ENCODE data around the gene RNASE4.

RNASE4 gene

DNA sequence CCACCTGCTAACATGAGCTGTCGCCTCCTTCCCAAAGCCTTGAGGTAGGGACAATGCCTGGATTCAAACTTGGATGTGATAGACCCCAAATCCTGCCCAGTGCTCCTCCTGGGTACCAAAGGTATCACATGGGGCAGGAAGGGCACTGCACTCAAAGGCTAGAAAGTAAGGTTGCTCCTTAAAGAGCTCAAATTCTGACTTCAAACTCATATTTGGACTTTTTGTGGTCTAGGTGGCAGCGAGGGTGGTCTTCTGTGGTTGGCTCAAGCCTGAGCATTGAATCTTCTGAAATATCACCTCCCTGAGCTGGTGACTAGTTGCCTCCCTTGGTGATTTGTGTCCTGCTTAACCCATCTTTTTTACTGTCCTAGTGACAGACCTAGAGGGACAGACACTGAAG, 8.3 kb upstream of the RNASE4 start:
- DNase-seq = no peak

- DNase-seq = peak; percentile 46
Measured at GRCh38 chr14:20679907-20680306, 4.5 kb upstream of the RNASE4 start.

DNA sequence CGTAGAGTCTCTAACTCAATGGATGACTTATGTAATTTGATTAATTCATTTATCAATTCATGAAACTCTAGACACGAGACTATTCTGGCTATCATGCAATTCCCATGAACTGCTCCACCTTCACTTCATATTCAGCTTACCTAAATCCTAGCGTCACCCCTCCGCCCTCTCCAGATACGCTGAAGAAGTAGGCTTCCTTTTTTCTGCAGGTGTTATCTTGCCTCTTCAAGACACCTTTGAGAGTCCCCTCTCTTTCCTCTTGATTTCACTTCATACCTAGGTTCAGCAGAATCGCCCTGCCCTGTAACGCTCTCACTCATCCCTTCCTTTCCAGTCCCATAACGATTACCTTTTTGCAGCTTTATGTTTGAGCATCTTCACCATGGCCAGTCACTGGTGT, 4.0 kb upstream of the RNASE4 start:
- no peak for DNase-seq

GRCh38 chr14:20680843-20681347, 3.5 kb upstream of the RNASE4 start:
- DNase-seq = no peak

DNA sequence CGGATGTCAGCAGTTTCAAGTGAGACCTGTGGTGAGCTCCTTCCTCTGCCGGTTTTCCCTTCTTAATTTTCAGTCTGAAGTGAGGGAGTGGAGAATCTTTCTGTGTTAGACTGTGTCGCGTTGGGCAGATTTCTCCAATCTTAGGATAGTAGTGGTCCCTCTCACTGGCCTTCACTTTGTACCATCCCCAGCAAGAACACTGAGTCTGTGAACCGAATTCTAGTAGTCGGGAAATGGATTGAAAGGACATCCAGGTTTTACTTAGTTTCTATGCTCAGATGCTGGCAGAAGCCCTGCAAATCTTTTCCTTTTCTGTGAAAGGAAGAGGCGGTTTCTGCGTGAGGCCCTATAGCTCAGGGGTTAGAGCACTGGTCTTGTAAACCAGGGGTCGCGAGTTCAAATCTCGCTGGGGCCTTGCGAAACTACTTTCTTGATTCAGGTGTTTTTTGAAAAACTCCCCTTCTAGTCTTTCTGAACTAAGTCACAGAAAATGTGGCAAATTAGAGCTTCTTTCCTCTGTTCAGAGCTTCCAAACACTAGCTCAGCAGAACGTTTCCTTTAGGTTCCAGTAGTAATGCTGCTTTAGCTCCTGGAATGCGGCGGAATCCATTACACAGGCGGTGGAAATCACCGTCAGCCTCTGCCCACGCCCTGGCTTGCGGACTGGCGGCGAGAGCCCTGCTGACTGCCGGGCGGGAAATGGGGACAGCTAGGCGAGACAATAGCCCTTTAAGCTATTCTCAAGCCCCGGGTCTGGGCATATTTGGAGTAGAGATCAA, 2.8 kb upstream of the RNASE4 start:
- DNase-seq = peak; percentile 88

GRCh38 chr14:20682127-20682434, 2.3 kb upstream of the RNASE4 start:
- DNase-seq = no peak

- peak; percentile 88 for DNase-seq
Measured at GRCh38 chr14:20682435-20683124, 1.8 kb upstream of the RNASE4 start.

DNA sequence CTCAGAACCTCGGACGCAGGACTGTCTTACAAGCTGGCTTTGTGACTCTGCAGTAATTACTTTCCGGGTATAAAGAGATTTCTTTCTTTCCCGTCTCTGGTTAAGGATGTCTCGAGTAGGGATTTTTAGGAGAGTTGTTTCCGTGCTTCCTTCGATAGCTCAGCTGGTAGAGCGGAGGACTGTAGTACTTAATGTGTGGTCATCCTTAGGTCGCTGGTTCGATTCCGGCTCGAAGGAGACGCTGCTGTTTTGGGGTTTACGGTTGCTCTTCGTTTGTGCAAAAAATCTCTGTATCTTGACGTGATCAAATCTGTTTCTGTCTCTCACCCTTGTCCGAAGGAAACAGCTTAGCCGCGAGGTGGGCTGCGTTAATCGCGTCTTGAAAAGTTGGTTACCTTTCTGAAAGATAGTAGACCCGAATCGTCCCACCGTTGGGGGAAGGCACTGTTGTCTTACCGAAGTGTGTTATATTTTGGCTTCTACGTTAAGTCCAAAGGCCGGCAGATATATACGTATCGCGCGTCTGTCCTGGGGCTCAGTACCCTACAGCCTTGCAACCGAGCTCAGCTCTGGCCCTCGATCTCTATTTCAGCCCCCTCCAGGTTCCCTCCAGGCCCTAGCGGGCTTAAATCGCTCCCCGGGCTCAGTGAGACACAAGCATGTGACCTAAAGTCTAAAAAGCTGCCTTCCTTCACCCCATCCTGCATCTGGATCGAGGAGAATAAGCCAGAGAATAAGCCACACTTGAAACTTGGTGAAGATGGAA, 1.1 kb upstream of the RNASE4 start:
- peak; percentile 92 for DNase-seq

DNA sequence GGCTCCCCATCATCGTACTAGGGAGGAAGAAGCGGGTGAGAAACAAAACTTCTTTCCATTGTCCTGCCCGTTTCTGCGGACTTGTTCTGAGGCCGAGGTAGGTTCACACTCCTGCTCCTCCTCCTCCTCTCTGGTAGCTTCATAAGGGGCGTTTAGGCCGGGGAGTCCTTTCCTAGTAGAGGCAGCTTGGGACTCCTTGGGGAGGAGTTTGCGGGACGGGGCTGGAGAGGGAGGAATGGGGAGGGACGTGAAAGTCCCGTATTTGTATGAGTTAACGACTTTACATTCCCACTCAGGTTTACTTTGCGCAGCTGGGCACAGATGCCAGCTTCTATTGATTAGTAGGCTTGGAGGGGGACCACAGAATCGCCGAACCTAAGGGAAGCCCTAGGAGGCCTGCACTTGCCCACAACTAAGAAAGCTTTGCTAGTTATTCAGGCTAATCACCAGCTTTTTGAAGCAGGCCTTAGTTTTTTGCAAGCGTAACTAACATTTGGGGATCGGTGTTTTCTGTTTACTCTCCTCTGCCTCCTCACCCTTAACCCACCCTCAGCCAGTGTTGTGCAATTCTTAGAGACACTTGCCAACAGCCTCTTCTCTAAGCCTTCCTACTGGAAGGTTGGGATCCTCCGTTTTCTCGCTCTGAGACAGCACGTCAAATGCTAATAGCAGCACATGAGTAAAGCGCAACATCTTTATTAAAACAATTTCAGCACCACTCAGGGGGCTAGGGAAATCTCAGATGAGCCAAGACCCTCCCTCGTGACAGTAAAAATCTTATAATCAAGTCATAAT, 499 bp downstream of the RNASE4 start:
- no peak for DNase-seq

DNA sequence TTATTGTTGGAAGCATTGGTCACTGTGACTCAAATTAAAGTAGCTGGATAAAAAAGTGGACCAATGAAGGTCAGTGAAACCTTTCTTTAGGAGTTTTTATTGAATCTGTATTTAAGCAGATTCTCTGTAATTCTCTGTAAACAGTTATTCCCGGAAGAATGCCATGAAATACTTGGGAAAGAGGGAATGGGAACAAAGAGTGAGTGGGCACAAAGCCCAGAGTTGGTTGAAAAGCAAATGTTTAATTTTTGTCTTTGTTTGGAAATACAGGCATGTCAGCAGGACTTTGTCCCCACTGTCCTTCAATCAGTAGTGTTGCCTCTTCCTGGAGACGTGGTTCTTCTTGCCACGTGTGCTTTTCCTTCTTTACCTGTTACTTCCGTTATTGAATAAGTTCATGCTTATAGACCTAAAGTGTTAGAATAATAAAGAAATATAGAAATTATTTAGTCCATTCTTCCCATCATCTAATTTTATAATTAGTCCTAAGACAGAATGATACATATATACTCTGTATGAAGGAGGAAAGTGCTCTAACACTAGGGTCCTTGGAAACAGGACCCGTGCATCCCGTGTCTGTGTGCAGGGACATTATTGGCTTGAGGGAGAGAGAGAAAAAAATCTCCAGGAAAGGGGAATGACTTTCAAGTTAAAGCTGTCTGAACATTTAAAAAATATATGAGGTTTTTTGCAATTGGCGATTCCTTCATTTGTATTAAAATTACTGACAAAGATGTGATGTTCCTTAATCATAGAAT, 2.2 kb downstream of the RNASE4 start:
- DNase-seq = no peak

DNA sequence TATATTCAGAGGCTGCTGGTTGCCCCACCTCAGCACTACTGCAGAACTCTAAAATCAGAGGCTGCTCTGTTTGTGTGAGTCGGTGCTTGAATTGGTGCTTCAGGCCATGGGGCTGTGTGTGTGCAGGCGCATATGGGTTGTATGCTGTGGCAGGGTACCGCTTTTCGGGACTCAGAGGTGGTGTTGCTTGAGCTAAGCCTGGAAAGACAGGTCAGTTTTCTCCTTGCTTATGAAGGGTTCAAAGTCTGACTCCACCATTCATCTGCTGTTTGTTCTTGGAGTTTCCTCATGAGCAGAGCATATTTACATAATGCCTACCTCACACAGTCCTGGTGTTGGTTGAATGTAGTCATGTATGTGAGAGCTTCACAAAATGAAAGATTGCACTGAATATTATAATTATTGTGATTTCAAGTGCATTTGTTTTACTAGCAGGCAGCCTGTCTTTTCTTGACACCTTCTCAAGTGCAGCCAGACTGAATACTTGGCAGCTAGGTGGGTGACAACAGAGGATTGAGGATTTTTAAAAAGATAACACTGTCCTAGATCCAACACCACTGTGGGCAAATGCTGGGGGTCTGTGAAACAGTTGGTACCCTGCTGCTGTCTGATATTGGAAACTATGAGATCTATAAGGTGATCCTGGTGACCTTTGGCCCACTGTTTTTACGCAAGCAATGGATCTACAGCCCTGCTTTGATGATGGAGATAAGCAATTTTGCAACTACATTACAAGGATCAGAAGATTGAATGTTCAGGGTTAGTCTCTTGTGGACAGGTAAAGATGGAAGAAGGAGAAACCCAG, 3.2 kb downstream of the RNASE4 start:
- DNase-seq = no peak

- DNase-seq = no peak
Measured at GRCh38 chr14:20688167-20688839, 3.9 kb downstream of the RNASE4 start, which contains the start of gene ANG. TSS of gene ANG (plus strand) at chr14:20688764. CDS start at chr14:20693565, 4,801 bp downstream.

DNA sequence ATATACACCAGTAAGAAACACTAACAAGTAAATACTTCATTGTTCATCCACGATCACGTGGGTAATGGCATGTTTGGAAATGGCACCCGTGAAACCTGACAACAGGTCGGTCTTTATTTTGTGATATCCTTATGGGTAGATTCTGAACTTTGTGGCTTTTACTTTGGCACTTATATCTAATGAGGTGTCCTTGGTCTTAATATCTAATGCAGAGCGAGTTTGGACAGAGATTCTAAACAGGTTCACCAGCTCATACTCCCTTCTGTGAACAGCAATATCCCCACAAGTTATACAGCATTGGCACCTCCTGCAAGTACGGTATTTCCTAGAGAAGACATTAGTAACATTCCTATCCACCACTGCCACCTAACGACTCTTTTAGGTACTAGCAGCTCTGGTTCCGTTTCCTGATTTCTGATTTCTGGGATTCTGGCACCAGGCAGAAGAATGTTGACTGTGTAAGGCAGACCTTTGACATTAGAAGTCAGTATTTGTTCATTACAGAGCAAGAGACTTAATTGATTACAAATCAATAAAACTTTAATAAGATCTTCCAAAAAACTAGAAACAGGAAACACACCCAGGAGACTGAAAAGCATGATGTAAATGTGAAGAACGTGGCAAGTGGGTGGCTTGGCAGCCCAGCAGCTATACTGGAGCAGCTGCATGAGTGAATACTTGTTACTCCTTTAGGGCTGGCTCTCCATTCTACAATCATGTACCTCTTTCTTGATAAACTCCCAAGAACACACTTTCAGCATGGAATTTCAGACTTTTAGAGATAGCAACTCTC, 6.7 kb downstream of the RNASE4 start:
- DNase-seq = peak; percentile 92

GRCh38 chr14:20692116-20692751, 7.9 kb downstream of the RNASE4 start:
- no peak for DNase-seq

DNA sequence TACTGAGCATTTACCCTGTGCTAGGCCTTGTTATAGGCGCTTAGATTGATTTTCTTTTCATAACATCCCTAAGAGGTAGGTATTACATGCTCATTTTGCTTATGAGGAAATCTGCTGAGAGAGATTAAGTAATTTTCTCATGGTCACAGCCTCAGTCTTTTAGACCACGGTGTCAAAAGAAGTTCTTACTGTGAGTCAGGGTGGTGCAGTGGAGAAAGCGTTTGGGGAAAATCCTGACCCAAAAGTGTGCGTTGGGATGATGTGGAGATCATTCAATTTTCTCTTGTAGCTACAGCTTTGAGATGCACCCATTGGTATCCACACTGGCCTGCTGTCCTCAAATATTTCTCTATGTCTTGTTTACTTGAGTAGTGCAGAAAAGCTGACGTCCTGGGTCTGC, 12.4 kb downstream of the RNASE4 start:
- no peak for DNase-seq

DNA sequence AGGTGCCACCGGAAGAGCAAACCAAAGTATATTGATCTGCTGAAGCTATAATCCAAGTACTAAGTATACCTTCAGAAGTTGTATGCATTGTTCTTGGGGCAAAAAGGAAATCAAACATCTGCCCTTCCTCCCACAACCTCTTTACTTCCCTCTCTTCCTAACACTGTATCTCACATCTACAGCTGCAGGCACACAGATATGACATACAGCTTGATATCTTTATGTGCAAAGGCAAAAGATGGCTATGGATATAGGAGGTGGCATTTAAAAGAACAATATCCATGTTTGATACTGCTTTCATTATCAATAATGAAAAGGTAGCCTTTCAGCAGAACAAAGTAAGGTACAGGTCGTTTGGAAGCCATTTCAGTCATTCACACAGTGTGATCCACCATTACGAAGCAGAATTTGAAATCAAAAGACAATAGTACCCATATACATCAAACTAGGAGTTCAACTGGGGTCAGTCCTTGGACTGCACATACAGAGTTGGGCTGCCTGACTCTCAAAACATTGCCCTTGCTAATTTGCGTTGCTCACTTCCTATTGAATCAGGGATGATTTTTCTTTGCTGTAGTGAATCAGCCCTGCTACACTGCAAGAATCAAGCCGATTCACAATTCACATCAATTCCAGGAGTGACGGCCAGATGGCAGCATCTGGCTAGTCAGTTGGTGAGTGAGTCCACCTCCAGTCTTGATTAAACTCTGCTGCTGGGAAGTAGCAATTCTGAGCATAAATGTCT, 13.1 kb downstream of the RNASE4 start:
- DNase-seq = peak; percentile 92

DNA sequence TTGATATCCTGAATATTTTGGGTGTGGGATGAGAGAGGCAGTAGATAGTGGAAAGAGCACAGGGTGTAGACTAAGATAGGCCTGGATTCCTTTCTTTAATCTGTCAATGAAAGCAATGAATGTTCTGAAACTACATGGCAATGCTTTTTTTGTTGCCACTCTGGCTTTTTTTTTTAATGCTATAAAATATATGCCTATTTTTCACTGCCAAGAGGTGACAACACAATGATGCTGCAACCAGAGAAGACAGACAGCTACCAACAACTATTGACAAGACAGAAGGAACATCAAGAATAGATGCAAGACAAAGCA, 13.6 kb downstream of the RNASE4 start:
- no peak for DNase-seq

GRCh38 chr14:20698934-20699333, 14.6 kb downstream of the RNASE4 start:
- DNase-seq = no peak

DNA sequence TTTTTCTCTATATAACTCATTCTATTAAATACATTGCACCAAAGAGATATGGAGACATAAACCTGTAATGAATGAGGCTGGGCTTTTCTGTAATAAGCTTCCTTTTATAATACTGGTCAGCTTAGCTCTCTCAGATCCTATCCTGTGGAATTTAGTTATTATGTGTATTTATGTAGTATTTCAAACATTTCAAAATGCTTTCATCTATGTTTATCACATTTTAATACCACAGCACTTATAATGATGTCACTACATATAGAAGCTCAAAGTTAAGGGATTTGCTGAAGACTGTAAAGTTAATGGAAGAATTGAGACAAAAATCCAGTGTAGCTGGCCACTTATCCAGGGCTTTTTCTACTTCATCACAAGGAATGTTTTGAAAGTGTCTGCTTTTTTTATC, 15.6 kb downstream of the RNASE4 start:
- DNase-seq = no peak
